DMS153 treated with DMSO at 0.1 percent for 48 hours (cell line): ENCODE results near the gene GTF3C2.
A peak's percentile ranks its signal among the peaks of the same experiment; 100 is the strongest.
"Not testable (repeated sequence)": the region's sequence is repeated elsewhere in the genome, so short reads cannot be mapped to it uniquely, and the experiment has no call there.

Source experiments
- DNase-seq: peaks from one replicate; lab custom pipeline; 2025; ENCODE audit not compliant: unreplicated experiment; lab: John Stamatoyannopoulos, UW

The GTF3C2 gene

DNA sequence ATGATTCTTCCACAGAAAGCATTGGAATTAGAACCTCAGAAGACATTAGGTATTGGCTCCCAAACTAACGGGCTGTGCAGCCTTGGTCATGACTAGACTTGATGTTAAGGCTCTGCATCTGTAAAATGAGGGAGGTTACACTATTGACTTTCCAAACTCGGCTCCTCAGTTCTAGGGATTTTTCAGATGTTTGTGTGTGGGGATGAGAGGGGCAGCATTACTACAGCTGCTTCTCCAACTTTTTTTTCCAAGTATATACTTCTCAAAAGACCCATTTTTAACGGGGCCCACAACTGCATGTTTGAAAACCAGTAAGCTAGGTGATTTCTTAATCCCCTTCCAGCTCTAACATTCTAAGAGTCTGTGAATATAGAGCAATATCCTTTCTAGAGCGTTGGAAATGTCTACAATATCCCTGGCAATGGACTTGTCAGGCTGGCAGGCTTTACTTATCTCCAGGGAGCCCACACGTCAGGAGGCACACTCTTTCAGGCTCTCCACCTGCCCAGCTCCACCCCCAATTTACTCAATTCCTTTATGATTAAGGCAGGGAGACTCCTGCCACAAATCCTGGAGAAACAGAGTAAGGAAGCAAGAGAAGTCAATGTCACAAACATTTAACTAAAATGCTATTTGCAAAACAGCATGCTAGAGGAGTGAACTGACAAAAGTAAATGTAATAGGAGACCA is 32.8 kb downstream of the GTF3C2 start:
- DNase-seq: no peak

DNA sequence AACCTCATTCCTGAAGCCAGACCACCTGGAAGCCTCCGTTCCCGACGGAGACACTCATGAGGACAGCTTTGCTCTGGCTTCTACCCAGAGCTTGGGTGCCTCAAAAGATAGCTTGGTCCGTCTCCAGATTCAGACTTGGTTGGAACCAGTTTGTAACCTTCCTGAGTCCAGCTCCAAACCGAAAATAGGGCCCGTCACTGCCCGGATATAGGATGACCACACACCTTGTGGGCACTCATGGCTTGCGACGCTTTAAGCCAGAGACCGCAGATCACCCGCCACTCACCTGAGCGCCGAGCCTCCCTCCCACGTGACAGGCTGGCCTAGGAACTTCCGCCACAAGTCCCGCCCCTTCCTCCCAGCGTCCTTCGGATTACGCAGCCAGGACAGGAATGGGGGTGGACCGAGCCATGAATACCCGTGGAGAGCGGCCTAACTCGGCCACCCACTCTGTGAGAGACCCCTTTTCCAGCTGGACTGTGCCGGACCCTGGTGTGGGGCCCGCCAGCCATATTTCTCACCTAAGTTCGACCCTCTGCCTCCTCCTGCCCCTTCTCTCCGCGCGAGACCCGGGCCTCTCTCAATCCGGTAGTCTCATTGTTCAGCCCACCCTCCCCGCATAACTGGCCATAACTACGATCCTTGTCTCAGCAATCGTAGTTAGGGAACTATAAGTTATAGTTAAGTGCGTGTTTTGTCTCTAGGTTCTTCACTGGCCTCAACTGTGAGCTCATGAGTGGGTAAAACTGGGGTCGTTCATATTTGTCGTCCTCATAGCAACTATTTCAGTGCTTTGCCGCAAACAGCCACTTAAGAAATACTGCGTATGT is 33.6 kb downstream of the GTF3C2 start, which contains the start of gene MPV17:
Gene MPV17 (minus strand): TSS at position 332 of the 830 bp plus-strand sequence. CDS start 580 bp downstream, outside the sequence.
- peak; percentile 57 for DNase-seq

DNA sequence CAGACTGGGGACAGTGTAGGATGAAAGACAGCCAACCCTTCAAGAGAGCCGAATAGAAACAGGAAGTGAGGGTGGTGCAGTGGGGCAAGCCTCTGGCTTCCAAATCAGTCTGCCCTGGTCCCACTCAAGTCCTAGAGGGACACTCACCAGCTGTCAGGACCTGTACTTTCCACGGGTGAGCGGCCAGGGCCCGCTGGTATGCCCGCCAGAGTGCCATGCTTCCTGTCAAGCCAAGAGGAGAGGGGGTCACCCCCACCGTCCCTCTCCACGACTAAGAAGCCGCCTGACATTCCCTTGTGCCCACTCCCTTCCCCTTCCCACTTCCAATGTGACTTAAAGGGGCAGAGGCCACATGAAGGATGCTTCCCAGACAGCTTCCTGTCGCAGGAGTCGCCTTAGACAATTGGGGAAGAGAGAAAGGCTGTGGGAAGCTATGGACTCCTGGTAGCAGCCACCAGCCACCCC is 34.2 kb downstream of the GTF3C2 start:
- DNase-seq: no peak

DNA sequence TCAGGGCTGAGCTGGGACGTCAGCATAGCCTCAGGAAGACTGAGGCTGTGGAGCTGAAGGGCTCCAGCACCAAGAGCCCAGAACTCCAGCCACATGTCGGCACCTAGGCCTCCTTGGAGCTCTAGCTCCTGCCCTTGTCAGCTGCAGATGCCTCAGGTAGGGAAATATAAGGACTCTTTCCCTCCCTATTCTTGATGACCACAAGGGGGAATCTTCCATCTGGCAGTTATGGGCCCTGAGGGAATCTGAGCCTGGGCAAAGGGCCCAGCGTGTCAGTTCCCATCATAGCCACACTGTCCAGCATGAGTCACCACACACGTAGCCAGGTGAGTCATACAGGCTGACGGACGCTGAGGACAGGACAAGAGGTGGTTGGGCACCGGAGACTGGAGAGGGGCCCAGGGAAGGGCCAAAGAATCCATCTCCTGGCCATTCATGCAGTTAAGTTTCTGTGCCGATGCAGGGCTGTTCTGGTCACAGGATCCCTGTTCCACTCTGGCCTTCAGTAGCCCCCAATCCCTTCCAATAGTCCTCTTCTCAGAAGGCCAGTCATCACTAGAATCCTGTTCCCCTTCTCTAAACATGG is 35.5 kb downstream of the GTF3C2 start:
- no peak for DNase-seq

DNA sequence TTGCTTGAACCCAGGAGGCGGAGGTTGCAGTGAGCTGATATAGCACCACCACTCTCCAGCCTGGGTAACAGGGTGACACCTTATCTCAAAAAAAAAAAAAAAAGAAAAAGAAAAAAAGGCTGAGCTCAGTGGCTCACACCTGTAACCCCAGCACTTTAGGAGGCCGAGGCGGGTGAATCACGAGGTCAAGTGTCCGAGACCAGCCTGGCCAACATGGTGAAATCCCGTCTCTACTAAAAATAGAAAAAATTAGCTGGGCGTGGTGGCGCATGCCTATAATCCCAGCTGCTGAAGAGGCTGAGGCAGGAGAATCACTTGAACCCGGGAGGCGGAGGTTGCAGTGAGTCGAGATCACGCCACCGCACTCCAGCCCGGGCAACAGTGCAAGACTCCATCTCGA is 36.7 kb downstream of the GTF3C2 start:
- not testable (repeated sequence) for DNase-seq

DNA sequence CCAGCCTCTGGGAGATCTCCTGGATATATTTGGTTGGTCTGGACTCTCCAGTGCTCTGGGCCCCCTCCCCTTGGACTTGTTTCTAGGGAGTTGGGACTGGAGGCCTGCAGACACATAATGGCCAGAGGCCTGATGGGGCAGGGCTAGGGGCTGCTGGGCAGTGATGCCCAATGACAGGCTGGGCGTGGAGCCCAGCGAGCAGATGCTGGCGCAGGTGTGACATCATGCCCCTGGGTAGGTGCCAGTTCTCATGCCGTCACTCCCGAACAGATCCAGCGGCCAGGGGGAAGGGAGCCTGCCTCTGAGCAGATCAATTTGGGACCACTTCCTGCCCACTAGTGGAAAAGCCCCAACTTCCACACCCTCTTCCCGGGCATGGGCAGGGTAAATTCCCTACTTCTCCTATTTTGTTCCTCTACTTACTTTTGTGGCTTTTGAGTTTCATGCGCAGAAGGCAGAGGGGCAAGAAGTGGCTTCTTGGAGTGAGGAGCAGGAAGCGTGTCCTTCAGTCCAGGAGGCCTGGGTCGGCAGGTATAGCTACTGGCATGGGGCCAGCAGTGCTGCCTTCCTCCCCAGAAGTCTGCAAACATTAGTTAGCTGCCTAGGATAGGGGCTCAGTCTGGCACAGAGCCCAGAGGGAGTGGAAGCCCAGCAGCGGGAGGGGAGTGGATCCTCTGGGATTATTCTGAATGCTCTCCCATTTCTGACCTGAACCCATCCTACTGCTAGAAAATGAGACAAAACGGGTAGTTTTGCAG is 39.7 kb downstream of the GTF3C2 start:
- DNase-seq: peak; percentile 63

DNA sequence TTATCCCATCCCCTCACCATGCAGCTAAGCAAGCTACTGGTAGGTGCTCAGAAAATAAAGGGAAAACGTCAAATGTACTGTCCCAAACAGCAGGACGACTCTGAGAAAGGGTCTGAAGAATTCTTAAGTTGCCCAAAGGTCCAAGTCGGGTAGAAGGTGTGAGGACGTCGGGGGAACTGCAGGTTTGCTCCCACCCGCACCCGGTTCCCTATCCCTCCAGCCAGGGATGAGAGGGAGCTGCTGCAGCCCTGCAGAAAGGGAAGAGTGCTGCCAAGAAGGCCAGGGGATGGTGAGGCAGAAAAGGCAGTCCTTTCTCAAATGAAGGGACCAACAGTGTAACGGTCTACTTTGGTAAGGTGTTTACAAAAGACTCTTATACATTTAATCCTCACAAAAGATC is 41.4 kb downstream of the GTF3C2 start:
- DNase-seq: no peak

DNA sequence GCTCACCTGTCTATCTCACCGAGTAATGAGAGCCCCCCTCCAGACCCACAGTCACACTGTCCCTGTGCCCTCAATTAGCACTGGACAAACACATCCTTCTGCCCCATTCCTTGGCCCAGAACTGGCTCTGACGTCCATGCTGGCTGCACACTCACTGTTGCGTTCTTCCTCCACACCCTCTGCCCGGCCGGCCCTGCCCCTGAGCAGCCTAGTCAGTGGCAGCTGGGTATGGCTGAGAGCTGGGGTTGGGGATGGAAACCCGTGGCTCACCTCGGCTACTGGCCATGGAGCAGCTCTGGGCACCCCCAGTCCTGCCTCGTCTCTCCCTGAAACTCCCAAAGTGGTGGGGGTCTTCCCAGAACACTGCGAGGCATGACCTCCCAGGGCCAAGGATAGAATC is 41.9 kb downstream of the GTF3C2 start:
- DNase-seq: no peak

DNA sequence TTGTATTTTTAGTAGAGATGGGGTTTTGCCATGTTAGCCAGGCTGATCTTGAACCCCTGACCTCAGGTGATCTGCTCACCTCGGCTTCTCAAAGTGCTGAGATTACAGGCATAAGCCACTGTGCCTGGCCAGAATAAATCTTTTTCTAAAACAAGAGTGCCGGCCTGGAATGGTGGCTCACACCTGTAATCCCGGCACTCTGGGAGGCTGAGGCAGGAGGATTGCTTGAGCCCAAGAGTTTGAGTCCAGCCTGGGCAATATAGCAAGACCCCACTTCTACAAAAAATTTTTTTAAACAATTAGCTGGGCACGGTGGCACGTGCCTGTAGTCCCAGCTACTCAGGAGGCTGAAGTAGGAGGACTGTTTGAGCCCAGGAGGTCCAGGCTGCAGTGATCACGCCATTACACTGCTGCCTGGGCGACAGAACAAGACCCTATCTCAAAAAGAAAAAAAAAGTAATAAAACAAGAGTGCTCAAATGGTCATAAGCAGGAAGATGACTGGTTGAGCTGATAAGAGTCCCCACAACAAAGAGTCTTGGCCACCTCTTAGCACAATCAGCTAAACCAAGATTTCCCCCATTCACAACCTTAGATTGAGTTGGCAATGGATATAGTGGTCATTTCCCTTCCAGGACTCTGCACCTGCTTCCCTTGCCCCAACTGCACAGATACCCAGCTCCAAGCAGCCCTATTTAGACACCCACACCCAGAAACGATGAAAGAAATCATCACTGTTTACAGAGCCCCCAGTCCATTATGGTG is 42.5 kb downstream of the GTF3C2 start:
- no peak for DNase-seq

DNA sequence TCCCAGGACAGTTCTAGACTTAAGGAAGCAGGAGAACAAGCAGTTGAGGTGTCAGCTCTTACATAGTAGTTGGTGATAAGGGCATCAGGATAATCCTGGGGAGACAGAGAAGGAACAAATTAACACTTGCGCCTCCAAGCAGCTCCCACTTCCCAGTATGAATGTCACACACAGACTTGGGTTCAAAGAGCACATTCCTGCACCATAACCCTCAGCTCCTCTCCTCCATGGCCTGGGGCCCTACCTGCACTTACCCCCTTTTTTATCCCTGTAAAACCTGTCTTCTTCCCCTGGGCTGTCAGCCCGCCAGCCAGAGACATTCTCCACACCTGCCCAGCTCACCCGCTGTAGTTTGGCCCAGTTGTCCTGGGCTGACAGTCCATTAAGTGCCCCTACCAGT is 44.4 kb downstream of the GTF3C2 start:
- no peak for DNase-seq

DNA sequence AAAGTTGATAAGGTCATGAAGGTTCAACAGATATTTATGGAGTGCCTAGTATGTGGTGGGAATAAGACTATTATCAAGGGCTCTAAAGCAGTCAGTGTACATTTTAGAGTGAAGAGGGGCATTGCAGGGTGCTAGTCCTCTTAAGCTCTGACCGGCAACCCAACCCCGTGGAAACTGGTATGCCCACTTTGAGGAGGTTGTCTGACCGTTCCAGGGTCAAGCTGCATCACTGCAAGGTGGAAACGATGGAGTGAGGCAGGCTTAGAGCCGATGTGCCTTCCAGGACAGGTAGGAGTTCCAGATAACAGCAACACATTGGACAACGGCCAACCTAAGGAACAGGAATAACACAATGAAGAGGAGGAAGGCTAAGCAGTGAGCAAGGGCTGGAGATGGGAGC is 46.9 kb downstream of the GTF3C2 start:
- no peak for DNase-seq

DNA sequence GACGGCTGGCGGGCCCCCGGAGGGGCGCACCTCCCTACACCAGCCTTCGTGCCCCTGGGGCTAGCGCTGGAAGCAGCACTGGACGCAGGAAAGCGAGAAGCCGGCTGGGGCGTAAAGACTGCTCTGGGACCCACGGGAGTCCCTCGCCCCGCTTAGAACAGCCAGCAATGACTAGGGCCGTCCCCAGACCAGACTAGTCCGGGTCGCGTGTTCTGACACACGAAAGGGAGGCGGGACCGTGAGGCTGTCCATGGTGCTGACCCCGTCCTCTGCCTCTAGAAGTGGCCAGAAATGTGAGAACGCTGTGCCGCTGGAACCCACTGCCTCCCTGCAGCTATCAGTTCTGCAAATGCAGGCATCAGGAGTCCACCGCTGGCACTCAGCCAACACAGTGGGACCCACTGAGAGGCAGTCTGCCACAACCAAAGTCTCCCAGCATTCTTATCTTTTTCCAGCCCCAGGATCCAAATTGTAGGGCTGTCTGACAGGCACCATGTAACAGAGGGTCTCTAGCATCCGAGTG is 48.1 kb downstream of the GTF3C2 start, which contains the start of gene UCN:
Gene UCN (minus strand): TSS at position 87 of the 523 bp plus-strand sequence. CDS start 550 bp downstream, outside the sequence.
- DNase-seq: no peak

DNA sequence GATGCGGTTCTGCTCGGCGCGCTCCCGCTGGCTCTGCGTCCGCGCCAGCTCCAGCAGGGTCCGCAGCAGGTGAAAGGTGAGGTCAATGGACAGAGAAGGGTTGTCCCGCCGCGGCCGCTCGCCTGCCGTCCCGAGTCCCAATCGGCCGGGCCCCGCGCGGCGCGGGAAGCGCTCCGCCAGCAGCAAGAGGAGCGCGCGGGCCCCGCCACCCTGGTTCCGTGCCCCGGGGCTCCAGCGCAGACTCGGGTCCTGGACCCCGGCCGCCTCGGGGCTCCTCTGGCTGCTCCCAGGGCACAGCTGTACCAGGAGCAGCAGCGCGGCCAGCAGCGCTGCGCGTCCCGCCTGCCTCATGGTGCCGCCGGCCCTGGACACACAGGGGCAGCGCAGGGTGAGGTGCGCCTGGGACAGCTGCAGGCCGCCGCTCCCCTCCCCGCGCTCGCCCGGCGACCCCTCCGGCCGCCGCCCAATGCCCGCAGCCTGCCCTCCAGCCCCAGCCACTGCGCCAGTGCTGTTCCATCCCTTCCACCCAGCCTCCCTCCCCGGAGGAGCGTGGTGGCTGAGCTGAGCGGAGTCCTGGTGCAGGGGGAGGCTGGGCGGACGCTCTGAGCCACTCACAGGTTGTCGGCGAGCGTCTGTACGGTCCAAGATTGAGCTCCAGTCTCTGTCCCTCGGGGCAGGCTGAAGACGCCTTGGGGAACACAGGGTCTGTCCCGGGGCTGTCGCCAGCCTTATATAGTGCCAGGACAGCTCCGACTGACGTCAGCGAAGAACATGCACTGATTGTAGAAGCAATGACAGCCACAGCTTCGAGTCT is 48.8 kb downstream of the GTF3C2 start:
- DNase-seq: no peak

DNA sequence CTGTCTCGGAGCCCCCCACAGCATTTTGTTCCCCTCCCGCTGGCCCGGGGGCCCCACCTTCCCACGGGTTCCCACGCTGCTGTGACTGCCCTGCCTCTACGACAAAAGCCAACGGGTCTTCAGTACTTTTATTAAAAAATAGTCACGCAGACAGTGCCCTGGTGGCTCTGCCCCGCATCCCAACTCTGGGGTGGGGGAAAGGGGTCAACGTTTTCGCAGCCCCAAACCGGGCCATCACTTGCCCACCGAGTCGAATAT is 49.3 kb downstream of the GTF3C2 start:
- no peak for DNase-seq

DNA sequence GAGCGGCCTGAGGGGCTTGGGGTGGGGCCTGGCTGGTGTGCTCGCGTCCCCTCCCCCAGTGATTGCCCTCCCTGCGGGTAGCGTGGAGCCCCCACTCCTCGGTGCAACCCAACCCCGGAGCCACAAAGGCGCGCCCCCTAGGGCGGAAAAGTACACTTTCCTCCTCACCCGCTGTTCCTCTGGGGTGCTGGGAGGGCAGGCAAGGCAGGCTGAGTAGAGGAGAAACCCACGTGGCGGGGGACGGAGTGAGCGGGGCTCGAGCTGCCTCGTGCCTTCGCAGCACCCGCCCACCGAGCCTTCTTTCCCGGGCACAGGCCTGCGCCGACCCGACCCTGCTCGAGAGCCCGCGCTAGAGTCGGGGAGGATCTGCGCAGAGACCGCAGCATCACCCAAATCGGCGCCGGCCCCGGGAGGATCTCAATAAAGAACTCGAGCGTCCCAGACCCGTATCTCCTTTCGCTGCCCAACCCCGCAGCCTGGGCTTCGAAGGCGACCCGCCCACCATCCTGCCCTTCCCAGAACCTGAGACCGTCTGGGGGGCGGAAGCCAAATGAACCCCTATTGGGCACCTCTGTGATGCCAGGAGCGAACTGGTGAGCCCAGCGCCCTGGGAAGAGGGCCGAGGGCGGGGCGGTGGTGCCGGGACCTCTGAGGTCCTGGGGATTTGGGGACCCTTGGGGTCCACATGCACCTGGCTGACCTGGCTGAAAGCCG is 49.8 kb downstream of the GTF3C2 start:
- no peak for DNase-seq

DNA sequence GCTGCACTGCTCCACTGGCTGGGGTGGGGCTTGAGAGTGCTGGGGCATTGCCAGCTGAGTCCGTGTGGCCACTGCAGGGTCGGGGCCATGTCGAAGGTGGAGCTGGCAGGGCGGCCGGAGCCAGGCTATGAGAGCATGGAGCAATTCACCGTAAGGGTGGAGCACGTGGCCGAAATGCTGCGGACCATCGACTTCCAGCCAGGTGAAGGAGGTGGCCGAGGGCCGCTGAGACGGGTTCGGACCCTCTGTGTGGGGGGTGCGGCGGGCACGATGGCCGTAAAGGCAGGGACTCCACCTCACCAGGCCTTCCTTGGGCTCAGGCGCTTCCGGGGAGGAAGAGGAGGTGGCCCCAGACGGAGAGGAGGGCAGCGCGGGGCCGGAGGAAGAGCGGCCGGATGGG is 50.4 kb downstream of the GTF3C2 start:
- DNase-seq: no peak

DNA sequence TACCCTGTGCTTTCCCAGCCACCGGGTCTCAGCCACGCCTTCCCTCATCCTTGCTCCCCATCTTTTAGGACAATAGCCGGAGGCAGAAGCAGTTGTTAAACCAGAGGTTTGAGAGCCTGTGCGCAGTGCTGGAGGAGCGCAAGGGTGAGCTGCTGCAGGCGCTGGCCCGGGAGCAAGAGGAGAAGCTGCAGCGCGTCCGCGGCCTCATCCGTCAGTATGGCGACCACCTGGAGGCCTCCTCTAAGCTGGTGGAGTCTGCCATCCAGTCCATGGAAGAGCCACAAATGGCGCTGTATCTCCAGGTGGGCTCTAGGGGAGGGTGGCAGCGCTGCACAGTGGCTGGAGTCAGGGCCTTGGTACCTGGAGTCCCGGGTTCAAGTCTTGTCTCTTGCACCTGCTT is 51.0 kb downstream of the GTF3C2 start:
- DNase-seq: no peak

DNA sequence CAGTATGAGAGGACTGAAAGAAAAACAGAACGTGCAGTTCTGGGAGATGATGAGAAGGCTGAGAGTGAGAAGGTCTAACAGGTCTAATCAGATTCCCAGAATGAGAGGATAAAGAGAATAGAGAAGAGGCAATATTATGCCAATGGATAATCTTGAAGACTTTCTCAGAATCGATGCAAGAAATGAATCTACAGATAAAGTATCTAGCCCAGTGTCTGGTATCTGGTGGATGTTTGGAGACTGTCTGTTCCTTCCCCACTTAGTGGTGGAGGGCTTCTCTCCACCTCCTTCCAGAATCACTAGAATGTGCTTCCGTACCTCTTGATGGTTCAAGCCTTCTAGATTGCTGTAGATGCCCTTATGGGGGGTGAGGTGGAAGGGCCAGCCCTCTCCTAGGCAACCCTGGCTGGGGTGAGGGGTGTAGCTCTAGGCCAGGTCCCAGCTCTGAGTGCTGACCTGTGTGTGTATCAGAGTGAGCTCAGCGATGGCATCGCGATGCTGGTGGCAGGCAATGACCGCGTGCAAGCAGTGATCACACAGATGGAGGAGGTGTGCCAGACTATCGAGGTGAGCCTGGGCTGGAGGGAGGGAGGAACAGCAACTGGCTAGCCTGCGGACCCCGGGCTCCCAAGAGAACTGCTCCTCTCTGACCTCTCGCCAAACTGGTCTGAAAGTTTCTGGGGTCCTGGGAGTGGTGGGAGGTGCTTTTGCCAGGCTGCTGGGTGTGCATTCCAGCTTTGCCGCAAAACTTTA is 51.9 kb downstream of the GTF3C2 start:
- no peak for DNase-seq
